COLO668 (cell line): ENCODE data around the gene HERC4.
"Not testable (repeated sequence)": the region's sequence is repeated elsewhere in the genome, so short reads cannot be mapped to it uniquely, and the experiment has no call there.

Experiments used
- DNase-seq: peaks from one replicate; lab custom pipeline; 2025; ENCODE audit not compliant: unreplicated experiment; lab: John Stamatoyannopoulos, UW

Gene HERC4

DNA sequence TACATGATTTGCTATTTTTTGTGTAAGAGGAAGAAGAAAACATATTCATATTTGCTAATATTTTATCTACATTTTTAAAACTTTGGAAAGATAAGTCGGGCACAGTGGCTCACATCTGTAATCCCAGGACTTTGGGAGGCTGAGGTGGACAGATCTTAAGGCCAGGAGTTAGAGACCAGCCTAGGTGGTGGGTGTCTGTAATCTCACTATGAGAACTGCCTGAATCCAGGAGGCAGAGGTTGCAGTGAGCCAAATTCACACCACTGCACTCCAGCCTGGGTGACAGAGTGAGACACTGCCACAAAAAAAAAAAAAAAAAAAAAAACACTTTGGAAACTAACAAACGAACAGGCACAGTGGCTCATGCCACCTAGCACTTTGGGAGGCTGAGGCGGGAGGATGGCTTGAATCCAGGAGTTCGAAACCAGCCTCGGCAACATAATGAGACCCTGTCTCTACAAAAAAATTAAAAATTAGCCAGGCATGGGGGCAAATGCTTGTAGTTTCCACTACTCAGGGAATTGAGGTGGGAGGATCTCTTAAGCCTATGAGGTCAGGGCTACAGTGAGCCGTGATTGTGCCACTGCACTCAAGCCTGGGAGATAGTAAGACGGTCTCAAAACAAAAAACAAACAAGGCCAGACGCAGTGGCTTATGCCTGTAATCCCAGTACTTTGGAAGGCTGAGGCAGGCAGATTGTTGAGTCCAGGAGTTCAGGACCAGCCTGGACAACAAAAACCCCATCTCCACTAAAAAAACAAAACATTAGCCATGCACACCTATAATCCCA, 25.6 kb downstream of the HERC4 start:
- DNase-seq: no peak

DNA sequence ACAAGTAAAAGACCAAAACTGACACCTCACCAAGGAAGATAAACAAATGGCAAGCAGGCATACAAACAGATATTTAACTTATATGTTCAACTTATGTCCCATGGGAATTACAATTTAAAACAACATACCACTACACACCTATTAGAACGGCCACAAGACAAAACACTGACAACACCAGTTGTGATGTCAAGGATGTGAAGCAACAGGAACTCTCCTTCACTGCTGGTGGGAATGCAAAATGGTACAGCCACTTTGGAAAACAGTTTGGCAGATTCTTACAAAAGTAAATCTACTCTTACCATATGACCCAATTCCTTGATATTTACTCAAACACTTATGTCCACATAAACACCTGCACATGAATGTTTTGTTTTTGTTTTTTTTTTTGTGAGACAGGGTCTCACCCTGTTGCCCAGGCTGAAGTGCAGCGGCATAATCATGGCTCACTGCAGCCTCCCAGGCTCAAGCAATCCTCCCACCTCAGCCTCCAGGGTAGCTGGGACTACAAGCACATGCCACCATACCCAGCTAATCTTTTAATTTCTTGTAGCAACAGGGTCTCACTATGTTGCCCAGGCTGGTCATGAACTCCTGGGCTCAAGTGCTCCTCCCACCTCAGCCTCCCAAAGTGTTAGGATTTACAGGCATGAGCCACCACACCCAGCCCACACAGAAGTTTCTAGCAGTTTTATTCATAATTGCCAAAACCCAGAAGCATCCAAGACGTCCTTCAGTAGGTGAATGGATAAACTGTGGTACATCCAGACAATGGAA, 27.3 kb downstream of the HERC4 start:
- DNase-seq: no peak

DNA sequence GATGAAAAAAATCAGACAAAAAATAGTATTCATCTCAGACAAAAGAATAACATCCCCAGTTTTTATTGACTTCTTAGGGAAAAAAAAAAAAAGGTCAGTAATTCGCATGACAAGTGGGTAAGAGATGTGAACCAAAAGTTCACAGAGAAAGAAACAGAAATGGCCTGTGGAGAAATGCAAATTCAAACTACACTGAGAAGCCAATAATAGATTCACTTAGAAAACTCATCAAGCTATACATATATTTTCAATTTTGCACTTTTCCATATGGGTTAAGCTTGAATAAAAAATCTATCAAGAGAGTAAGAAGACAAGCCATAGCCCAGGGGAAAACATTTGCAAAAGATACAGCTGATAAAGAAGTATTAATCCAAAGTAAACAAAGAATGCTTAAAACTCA, 28.0 kb downstream of the HERC4 start:
- DNase-seq: no peak

DNA sequence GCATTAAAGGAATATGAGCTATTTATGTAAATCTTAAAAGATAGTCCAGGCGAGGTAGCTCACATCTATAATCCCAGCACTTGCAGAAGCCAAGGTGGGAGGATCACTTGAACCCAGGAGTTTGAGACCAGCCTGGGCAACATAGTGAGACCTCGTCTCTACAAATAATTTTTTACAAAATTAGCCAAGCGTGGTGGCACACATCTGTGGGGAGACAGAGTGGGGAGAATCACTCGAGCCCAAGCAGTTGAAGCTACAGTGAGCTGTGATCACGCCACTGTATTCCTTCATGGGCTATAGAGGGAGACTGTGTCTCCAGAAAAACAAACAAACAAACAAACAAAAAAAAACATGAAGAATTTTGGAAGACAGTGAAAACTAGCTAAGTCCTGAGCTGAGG, 28.4 kb downstream of the HERC4 start:
- no peak for DNase-seq

DNA sequence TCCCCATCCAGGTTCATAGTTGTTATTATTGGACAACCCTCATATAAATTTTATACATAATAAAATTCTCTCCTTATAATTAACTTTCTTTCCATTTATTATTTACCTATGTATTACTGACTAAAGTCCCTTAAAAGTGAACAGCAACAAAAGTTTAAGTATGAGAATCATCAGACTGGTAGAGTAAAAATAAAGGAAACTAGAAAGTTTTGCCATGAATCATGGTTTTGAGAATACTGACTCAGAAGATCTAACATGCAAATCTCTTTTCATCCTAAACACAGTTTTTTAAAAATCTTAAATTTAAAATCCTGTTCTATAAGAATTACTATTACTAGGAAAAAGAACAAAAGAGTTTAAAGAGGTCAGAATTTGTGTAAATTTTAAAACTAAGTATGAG, 32.1 kb downstream of the HERC4 start:
- no peak for DNase-seq

DNA sequence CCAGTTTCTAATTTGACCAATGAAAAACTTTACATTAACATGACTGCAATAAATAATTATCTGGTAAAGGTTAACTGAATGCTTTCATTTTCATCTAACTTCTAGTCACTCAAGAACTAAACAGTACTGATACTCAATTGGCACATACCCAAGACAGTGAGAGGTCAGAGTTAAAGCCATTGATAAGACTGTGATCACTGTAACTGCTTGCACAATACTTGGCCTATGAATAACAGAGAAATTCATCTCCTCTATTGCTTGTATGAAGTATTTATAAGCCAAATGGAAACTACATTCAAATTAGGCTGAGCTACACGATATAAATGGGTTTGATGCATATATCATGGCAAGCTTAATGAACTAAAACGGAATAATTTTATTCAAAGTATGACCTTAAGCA, 43.0 kb downstream of the HERC4 start:
- DNase-seq: no peak

DNA sequence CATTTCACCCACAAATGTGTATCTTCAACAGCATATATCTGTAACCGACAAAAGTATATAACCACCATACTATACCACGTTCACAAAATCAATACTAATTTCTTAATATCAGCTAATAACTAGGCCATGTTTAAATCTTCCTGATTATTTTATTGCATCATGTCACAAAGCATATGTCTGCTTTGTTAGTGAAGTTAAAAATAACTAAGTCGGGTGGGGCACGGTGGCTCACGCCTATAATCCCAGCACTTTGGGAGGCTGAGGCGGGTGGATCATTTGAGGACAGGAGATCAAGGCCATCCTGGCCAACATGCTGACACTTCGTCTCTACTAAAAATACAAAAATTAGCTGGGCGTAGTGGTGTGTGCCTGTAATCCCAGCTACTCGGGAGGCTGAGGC, 47.7 kb downstream of the HERC4 start:
- DNase-seq: no peak

DNA sequence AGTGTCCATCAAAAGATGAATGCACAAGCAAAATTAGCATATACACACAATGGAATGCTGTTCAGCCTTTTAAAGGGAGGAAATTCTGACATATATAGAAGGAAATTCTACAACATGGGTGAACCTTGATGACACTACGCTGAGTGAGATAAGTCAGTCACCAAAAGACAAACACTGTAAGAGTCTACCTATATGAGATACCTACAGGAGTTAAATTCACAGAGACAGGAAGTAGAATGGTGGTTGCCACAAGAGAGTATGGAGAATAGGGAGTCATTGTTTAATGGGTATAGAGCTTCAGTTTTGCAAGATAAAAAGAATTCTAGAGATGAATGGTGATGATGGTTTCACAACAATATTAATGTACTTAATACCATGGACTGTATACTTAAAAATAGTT, 51.8 kb downstream of the HERC4 start:
- DNase-seq: no peak

DNA sequence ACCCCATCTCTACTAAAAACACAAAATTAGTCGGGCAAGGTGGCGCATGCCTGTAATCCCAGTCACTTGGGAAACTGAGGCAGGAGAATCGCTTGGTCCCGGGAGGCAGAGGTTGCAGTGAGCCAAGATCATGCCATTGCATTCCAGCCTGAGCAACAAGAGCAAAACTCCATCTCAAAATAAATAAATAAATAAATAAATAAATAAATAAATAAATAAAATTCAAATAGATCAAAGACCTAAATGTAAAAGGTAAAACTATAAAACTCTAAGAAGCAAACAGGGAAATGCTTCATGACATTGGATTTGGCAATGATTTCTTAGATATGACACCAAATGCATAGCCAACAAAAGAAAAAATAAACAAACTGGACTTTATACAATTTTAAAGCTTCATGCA, 52.8 kb downstream of the HERC4 start:
- DNase-seq: not testable (repeated sequence)

DNA sequence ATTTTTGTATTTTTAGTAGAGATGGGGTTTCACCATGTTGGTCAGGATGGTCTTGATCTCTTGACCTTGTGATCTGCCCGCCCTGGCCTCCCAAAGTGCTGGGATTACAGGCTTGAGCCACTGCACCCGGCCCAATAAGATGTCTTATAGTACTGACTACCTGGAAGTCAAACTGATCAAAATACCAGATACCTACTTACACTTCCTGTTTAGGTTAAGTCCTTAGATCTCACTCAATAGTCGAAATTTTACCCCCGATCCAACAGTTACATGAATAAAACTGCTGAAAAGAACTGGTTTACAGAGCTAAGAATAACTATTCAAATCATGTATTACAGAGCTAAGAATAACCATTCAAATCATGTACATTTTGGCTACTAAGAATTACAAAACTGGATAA, 58.6 kb downstream of the HERC4 start:
- not testable (repeated sequence) for DNase-seq

DNA sequence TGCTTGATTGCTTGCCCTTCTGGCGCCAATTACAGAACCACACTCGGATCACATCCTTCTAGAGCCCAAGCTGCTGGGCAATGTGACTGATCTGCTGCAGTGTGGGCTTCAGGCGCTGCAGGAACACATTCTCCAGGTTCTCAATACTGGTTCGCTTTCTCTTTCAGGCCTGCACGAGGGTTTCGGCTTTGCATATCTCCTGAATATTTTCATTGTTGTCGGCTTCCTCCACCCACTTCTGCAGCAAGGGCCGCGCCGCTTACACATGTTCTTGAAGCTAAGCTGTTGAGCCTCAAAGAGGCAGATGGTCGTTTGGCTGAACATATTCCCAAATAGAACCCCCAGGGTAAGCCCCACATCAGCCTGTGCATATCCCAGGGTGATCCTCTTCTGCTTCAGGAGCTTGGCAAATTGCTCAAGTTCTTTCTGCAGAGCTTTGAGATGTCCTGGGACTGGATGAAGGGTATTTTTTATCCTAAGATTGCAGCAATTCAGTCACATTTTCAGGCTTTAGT, 64.6 kb downstream of the HERC4 start:
- DNase-seq: no peak

DNA sequence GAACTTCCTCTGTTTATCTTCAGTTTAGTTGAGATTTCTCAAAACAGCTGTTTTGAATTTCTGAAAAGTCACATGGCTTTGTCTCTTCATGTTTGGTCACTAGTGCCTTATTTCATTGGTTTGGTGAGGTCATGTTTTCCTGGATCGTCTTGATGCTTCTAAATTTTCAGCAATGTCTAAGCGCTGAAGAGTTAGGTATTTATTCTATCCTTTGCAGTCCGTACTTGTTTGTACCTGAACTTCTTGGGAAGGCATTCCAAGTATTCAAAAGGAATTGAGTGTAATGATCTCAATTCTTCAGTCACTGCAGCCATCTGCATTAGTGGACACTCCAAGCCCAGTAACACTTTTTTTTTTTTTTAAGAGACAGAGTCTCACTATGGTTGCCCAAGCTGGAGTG, 67.7 kb downstream of the HERC4 start:
- DNase-seq: no peak

DNA sequence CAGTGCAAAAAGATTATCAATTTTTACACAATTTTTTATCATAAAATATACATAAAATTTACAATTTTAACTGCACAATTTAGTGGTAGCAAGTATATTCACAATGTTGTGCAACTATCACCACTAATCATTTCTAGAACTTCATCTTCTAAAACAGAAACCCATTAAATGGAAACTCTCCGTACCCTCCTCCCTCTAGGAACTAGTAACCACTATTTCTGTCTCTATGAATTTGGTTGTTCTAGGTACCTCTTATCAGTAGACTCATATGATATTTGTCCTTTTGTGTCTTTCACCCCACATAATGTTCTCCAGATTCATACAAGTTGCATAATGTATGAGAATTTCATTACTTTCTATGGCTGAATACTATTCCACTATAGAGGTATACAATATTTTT, 73.5 kb downstream of the HERC4 start:
- DNase-seq: no peak

DNA sequence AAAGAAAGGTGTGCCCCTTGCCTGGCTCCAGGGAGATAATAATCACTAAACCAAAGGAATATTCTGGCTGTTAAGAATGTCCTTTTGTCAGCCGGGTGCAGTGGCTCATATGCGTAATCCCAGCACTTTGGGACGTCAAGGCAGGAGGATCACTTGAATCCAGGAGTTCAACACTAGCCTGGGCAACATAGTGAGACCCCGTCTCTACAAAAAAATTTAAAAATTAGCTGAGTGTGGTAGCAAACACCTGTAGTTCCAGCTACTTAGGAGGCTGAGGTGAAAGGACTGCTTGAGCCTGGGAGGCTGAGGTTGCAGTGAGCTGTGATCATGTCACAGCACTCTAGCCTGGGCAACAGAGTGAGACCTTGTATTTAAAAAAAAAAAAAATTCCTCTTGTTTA, 74.1 kb downstream of the HERC4 start:
- DNase-seq: no peak

DNA sequence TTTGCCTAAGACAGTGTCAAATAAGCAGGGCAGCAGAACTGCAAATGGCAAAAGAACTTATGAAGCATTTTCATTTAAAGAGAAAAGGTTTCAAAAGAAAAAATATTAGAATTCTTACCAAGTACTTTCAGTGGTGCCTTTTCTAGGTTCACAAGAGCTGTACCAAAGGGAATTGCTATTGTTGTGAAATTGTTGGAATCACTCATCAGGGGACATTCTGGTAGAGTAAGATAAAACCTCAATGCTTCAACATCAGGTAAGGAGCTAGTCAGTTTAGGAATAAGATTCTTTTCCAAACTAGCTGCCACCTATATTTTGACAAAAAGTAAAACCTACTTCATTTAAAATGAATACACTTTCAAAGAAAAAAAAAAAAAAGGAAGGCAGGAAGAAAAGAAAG, 85.0 kb downstream of the HERC4 start:
- no peak for DNase-seq

DNA sequence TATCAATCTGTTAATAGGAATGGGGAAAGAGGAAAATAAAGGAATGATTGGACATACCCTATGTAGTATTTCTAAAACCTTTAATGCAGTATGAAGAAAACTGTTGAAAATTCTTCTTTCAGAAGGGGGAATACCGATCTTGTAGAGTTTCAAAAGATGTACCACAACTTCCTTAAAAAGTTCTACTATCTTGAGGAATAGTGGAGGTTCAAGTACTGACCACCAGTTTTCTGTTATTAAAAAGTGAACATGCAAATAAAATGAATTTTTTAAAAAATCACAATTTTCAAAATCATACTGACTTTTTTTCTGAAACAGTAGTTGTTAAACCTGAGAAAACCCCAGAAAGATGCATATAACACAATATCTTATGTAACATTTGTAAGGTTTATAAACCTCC, 86.5 kb downstream of the HERC4 start:
- DNase-seq: no peak

DNA sequence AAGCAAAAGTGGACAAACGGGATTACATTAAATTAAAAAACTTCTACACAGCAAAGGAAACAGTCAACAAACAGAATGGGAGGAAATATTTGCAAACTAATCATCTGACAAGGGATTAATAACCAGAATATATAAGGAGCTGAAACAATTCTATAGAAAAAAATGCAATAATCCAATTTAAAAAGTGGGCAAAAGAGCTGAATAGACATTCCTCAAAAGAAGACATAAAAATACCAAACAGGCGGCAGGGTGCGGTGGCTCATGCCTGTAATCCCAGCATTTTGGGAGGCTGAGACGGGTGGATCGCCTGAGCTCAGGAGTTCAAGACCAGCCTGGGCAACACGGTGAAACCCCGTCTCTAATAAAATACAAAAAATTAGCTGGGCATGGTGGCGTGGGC, 92.5 kb downstream of the HERC4 start:
- DNase-seq: not testable (repeated sequence)

DNA sequence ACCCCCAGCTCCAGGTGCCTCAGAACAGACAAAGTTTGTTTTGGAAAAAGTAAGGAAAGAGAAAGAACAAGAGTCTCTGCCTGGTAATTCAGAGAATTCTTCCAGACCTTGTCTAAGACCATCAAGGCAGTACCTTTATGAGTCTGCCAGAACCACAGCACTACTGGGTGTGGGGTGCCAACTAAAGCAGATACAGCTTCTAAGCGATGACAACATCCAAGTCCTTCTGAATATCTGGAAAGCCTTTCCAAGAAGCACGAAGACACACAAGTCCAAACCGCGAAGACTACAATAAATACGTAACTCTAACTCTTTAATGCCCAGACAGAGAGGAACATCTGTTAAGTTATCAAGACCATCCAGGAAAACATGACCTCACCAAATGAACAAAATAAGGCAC, 96.3 kb downstream of the HERC4 start:
- no peak for DNase-seq

DNA sequence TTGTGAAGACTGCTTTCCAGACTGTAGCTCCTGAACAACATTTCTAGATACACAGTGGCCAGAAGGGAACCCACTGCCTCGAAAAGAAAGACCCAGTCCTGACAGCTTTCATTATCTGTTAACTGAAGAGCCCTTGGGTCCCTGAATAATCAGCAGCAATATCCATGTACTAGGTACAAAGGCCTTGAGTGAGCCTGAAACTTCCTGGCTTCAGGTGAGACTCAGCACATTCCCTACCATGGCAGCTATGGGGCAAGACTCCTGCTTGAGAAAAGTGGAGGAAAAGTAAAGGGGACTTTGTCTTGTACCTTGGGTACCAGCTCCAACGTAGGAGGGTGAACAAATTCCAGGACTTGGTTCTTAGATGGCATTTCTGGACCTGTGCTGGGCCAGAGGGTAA, 97.8 kb downstream of the HERC4 start:
- DNase-seq: no peak

DNA sequence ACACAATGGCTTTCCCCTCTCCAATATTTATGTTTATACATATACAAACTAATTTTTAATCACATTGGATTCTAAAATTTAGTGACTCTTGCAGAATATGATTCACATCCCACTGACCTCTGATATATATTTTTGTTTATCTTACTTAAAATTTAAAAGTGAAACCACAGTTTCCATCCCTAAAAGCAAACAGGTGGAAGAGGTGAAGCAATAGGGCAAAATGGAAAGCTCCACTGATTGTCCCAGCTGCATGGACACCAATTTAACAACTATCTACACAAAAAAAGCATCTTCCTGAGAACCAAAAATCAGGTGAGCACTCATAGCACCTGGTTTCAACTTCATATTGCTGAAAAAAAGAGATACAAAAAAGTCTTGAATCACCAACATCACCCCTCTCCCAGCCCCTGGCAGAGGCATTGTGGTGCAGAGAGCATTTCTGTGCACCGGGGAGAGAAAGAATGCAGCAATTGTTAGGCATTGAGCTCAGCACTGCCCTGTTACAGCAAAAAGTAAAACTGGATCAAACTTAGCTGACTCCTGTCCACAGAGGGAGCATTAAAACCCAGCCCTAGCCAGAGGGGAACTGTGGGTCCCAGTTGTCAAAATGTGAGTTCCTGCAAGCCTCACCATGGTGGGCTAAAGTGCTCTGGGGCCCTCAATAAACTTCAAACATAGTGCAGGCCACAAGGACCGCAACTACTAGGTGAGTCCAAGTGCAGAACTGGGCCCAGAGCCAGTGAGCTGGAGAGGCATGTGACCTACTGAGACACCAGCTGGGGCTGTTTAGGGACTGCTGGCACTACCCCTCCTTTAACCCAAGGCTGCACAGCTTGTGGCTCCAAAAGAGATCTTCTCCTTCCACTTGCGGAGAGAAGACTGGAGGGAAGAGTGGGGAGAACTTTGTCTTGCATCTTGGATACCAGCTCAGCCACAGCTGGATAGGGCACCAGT, 98.5 kb downstream of the HERC4 start:
- no peak for DNase-seq

DNA sequence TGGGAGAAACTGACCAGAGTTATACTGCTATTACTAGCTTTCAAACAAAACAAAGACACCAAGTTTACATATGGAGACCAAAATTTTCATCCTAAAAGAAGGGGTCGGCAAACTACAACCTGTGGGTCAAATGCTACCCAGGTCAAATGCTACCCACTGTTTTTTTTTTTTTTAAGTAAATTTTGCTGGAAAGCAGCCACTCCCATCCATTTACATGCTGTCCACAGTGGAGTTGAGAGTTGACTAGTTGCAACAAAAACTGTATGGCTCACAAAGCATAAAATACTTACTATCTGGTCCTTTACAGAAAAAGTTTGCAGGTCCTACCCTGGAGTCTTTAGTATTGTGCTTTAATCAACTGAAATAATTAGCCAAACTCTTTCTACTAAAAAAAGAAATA, 99.2 kb downstream of the HERC4 start:
- no peak for DNase-seq
